Measurements from ENCODE around the gene C11orf91. TPM values are rescaled to one million over a fixed set of nuclear protein-coding genes. Genes with fewer than 3 reads are reported as not detected.

Gene C11orf91
- total RNA-seq, 1 experiment from 2014 or later: 1.3 TPM

DNA sequence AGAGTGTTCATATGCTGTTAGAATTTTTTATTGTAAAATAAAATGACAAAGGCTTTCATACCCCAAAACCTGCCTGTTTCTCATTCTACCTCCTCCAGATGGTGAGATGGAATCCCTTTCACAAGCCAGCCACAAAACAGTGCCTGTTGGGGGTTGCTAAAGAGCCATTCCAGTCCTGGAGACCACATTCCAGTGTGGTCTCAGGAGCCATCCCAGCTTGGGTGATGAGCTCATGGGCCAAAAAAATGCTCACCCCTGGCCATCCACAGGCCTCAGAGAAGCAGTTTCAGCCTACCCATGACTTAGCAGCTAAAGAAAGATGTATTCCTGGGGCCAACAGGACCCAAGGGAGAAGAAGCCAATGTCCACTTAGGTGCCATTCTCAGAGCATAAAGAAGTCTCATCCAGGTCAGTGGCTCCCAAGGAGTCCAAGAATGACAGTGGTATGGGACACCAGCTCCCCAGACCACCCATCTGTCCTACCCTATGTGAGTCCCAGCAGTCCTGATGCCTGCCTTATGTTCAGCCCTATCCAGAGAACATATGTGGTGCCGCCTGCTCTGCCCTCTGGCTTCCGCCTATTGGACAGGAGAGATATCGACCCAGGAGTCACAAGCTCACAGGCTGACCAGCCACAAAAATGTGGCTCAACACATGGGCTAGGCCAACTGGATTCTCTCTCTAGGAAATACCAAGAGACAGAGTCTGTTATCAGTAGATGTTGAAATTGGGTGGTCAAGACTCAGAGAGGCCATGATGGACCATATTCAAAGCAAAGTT is 26.4 kb downstream of the C11orf91 start:
- H3K27ac ChIP-seq (ENCODE audit: low read length): no peak overlapping the region
- no peaks in the 10 kb centered on the region for H3K4me1 ChIP-seq (ENCODE audit: control insufficient read depth, insufficient read depth, low read length)
- DNase-seq (ENCODE audit: low read depth, low spot score) (no peak), ATAC-seq (no peak)
- no peak overlapping the region for H3K4me3 ChIP-seq (ENCODE audit: low read depth in 2 of 2, low read length in 2 of 2)
- CTCF ChIA-PET: no interaction called here
- POLR2A ChIA-PET: no interaction called here
- no peaks in the 10 kb centered on the region for H3K27me3 ChIP-seq (ENCODE audit: control insufficient read depth, insufficient read depth, low read length)
- peaks cover 3% of the 10 kb centered on the region; the same call in 1 of the 2 replicates for H3K9me3 ChIP-seq (ENCODE audit: control insufficient read depth, insufficient read depth, low read depth, low read length)
- no TSS peak for BruUV-seq (replicated peaks)
- intact Hi-C loops (cut with micrococcal nuclease; ENCODE audit: unreplicated experiment): no loop called here
- in situ Hi-C loops (cut with HindIII; ENCODE audit: low pct_unique_long_range_greater_than_20kb, low sequenced_read_pairs): no loop called here
- TF ChIP-seq TCF7L2 (IDR thresholded peaks at IDR 0.05; ENCODE audit: low read depth, low read length) (no peak), POLR2AphosphoS5 (IDR thresholded peaks at IDR 0.05; ENCODE audit: low read depth, low read length) (no peak), SIN3A (IDR thresholded peaks at IDR 0.05; ENCODE audit: borderline replicate concordance, insufficient read depth, low read depth, low read length) (no peak)
- TF ChIP-seq, protein P1, sequence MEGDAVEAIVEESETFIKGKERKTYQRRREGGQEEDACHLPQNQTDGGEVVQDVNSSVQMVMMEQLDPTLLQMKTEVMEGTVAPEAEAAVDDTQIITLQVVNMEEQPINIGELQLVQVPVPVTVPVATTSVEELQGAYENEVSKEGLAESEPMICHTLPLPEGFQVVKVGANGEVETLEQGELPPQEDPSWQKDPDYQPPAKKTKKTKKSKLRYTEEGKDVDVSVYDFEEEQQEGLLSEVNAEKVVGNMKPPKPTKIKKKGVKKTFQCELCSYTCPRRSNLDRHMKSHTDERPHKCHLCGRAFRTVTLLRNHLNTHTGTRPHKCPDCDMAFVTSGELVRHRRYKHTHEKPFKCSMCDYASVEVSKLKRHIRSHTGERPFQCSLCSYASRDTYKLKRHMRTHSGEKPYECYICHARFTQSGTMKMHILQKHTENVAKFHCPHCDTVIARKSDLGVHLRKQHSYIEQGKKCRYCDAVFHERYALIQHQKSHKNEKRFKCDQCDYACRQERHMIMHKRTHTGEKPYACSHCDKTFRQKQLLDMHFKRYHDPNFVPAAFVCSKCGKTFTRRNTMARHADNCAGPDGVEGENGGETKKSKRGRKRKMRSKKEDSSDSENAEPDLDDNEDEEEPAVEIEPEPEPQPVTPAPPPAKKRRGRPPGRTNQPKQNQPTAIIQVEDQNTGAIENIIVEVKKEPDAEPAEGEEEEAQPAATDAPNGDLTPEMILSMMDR (IDR thresholded peaks at IDR 0.05): no peak
- TF ChIP-seq, protein P2, sequence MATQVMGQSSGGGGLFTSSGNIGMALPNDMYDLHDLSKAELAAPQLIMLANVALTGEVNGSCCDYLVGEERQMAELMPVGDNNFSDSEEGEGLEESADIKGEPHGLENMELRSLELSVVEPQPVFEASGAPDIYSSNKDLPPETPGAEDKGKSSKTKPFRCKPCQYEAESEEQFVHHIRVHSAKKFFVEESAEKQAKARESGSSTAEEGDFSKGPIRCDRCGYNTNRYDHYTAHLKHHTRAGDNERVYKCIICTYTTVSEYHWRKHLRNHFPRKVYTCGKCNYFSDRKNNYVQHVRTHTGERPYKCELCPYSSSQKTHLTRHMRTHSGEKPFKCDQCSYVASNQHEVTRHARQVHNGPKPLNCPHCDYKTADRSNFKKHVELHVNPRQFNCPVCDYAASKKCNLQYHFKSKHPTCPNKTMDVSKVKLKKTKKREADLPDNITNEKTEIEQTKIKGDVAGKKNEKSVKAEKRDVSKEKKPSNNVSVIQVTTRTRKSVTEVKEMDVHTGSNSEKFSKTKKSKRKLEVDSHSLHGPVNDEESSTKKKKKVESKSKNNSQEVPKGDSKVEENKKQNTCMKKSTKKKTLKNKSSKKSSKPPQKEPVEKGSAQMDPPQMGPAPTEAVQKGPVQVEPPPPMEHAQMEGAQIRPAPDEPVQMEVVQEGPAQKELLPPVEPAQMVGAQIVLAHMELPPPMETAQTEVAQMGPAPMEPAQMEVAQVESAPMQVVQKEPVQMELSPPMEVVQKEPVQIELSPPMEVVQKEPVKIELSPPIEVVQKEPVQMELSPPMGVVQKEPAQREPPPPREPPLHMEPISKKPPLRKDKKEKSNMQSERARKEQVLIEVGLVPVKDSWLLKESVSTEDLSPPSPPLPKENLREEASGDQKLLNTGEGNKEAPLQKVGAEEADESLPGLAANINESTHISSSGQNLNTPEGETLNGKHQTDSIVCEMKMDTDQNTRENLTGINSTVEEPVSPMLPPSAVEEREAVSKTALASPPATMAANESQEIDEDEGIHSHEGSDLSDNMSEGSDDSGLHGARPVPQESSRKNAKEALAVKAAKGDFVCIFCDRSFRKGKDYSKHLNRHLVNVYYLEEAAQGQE (IDR thresholded peaks at IDR 0.05; ENCODE audit: insufficient read depth in 1 of 2, low read depth in 2 of 2, low read length in 1 of 2): no peak
- H3K36me3 ChIP-seq (ENCODE audit: control insufficient read depth, insufficient read depth, low read length): no peaks in the 10 kb centered on the region

DNA sequence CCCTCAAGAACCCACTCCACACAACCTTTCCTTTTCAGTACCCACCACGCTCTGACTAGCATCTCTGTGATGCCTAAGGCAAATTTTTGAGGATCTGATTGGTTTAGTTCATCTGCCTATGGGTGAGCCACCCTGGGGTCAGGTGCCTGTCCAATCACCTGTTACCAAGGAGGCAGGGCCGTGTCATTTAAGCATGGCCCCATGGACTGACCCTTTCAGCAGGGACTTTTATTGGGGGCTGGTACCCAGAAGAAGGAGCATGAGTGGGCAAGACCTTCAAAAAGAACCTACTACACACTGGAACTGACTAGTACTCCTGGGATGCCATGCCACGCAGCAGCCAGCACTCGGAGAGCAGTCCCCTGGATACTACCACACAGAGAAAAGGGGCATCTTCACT is 28.4 kb downstream of the C11orf91 start:
- BruUV-seq (replicated peaks): no TSS peak
- TF ChIP-seq, protein P1 (IDR thresholded peaks at IDR 0.05): no peak
- TF ChIP-seq TCF7L2 (IDR thresholded peaks at IDR 0.05; ENCODE audit: low read depth, low read length) (no peak), SIN3A (IDR thresholded peaks at IDR 0.05; ENCODE audit: borderline replicate concordance, insufficient read depth, low read depth, low read length) (no peak), POLR2AphosphoS5 (IDR thresholded peaks at IDR 0.05; ENCODE audit: low read depth, low read length) (no peak)
- TF ChIP-seq, protein P2 (IDR thresholded peaks at IDR 0.05; ENCODE audit: insufficient read depth in 1 of 2, low read depth in 2 of 2, low read length in 1 of 2): no peak

More for the DNA sequence above, 28.4 kb downstream of the C11orf91 start:
- in situ Hi-C loops (cut with HindIII; ENCODE audit: low pct_unique_long_range_greater_than_20kb, low sequenced_read_pairs): no loop called here
- H3K4me1 ChIP-seq (ENCODE audit: control insufficient read depth, insufficient read depth, low read length): no peaks in the 10 kb centered on the region
- no peak for DNase-seq (ENCODE audit: low read depth, low spot score)
- H3K4me3 ChIP-seq (ENCODE audit: low read depth in 2 of 2, low read length in 2 of 2): no peak overlapping the region
- H3K9me3 ChIP-seq (ENCODE audit: control insufficient read depth, insufficient read depth, low read depth, low read length): no peaks in the 10 kb centered on the region
- intact Hi-C loops (cut with micrococcal nuclease; ENCODE audit: unreplicated experiment): no loop called here
- no peaks in the 10 kb centered on the region for H3K27me3 ChIP-seq (ENCODE audit: control insufficient read depth, insufficient read depth, low read length)
- no peak for ATAC-seq
- no peaks in the 10 kb centered on the region for H3K36me3 ChIP-seq (ENCODE audit: control insufficient read depth, insufficient read depth, low read length)
- ChIA-PET CTCF (no interaction called here), POLR2A (no interaction called here)
- no peak overlapping the region for H3K27ac ChIP-seq (ENCODE audit: low read length)
